SK-MEL-5 (cell line): Measurements from ENCODE around the gene ADAMTS17. TPM values are rescaled to one million over a fixed set of nuclear protein-coding genes. Genes with fewer than 3 reads are reported as not detected.
A peak's percentile ranks its signal among the peaks of the same experiment; 100 is the strongest.
"Not testable (repeated sequence)": the region's sequence is repeated elsewhere in the genome, so short reads cannot be mapped to it uniquely, and the experiment has no call there.

ENCODE experiments used
- DNase-seq: peaks from one replicate; pipeline ENCODE4 v3.0.0-alpha.2; 2016; ENCODE audit warnings: low read depth, low spot score
- in situ Hi-C: cut with HindIII; loops from 2 replicates; pipeline ENCODE4 v1.10.0; 2016; ENCODE audit warnings: low sequenced_read_pairs, high pct_unique_total_duplicates, low pct_unique_long_range_greater_than_20kb
- total RNA-seq: library from RNA; depleted of rRNA; stranded (reverse); fragments of >200 nt; shearing (Covaris generic); gene quantifications from 2 replicates; pipeline ENCODE4 v1.2.3, GENCODE V29; 2014

The ADAMTS17 gene
- total RNA-seq, 1 experiment from 2014 or later = 1.8 TPM

GRCh38 chr15:100083572-100083971, 258.2 kb downstream of the ADAMTS17 start:
- no peak for DNase-seq
- in situ Hi-C loops = no loop called here

GRCh38 chr15:100082761-100083402, 258.9 kb downstream of the ADAMTS17 start:
- DNase-seq = no peak
- in situ Hi-C loops = no loop called here

DNA sequence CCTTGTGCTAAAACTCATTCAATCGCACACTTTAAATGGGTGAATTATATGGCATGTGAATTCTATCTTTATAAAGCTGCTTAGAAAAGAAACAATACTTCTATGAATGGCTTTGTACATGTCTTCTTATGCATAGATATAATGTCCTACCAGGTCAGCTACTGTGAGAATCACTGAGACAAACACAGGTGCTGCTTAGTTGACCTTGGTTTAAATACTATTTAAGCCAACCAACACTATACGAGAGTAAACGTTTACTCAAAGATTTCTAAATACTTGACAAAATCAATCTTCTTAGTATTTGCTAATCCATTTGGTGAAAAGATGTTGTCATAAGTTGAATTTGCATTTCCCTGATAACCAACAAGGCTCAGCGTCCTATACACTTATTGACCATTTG, 260.3 kb downstream of the ADAMTS17 start:
- in situ Hi-C loops = no loop called here
- DNase-seq = no peak

DNA sequence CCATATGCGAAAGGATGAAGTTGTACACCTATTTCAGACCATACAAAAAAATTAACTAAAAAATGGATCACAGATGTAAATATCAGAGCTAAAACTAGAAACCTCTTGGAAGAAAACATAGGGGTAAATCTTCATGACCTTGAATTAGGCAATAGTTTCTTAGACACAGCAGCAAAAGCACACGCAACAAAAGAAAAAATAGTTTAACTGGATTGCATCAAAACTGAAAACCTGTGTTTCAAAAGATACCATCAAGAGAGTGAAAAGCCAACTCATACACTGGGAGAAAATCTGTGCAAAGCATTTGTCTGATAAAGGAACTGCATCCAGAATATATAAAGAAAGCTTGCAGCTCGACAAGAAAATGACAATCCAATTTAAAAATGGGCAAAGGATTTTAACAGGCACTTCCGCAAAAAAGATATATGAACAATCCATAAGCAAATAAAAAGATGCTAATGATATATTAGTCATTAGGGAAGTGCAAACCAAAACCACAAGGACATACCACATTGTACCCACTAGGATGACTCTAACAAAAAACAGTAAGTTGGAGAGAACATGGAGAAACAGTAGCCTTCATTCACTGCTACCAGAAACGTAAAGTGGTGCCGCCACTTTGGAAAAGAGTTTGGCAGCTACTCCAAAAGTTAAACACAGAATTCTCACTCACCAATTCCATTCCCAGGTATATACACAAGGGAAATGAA, 263.1 kb downstream of the ADAMTS17 start:
- in situ Hi-C loops = no loop called here
- DNase-seq = no peak

- in situ Hi-C loops = no loop called here
- DNase-seq = peak; percentile 10
Measured at GRCh38 chr15:100075229-100075628, 266.5 kb downstream of the ADAMTS17 start.

DNA sequence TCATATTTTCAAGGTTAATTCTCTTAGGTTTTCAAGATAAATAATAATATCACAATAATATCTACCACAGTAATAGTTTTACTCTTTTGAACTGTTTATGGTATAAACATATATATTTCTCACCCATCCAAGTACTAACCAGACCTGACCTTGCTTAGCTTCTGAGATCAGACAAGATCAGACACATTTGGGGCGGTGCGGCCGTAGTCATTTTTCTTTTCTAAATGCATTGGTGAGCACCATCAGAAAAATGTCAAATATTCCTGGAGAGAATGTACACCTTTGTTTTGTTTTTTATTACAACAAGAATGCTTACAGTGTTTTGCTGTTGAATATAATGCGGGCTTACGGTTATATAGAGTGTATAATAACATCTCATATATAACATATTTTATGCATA, 267.8 kb downstream of the ADAMTS17 start:
- no peak for DNase-seq
- in situ Hi-C loops = no loop called here

- in situ Hi-C loops, DNase-seq: not testable (repeated sequence)
Measured at GRCh38 chr15:100066521-100067280, 275.1 kb downstream of the ADAMTS17 start.

DNA sequence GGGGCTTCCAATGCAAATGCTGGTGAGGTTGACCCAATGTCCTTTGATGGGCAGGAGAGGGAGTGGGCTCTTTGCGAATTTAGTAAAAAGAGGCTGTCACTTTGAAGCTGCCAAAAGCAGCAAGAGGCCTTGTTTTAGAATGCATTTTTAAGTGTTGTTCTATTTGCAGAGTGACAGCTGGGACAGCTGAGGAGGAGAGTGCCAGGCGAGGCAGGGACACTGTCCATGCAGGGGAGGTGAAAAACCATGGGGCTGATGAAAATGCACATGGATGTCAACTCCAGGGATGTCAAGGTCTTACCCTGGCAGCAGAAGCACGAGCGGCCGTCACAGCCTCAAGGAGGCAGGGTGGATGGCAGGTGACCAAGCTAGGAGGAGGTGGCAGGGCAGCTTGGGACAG, 279.8 kb downstream of the ADAMTS17 start:
- no peak for DNase-seq
- in situ Hi-C loops = no loop called here

GRCh38 chr15:100060276-100060926, 281.4 kb downstream of the ADAMTS17 start:
- in situ Hi-C loops = no loop called here
- DNase-seq = no peak

DNA sequence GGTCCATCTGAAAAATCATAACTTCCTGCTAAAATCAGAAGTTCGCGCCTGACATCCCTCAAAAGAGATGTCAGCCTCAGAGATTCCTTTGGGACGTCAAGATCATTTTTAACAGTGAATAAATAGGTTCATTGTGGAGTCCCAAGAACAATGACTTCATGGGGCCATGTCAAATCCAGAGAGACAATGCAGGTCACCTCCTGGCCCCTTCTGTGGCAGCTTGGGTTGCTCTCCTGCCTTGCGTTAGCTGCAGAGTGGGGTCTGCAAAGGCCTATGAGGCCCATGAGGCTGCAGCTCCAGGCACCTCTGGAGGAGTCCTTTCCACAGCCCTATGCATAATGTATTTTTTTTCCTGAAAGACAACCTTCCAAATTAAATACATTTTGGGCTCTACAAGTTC, 282.3 kb downstream of the ADAMTS17 start:
- no peak for DNase-seq
- in situ Hi-C loops = no loop called here

GRCh38 chr15:100059094-100059493, 282.7 kb downstream of the ADAMTS17 start:
- in situ Hi-C loops = no loop called here
- no peak for DNase-seq

DNA sequence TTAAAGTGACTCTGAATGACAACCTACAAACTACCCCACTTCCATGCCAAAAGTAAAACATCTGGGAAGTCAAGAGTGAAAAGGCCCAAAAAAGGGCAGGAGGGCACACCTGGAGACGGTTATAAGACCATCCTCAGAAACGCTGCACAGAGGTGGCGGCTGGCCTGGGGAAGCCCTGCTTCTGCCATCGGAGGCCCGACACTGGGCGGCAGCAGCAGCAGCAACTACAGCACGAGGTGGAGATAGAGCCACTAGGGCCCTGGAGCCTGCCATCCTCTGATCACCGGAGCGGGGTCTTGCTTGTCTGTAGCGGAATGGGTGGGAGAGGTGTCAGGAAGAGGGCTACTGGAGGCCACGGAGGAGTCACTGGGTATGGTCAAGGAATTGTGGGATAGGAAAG, 283.3 kb downstream of the ADAMTS17 start:
- in situ Hi-C loops = no loop called here
- no peak for DNase-seq

- no peak for DNase-seq
- in situ Hi-C loops = no loop called here
Measured at GRCh38 chr15:100057281-100057680, 284.5 kb downstream of the ADAMTS17 start.

GRCh38 chr15:100056411-100057072, 285.2 kb downstream of the ADAMTS17 start:
- DNase-seq = no peak
- in situ Hi-C loops = no loop called here

GRCh38 chr15:100055821-100056220, 286.0 kb downstream of the ADAMTS17 start:
- in situ Hi-C loops = no loop called here
- DNase-seq = no peak

DNA sequence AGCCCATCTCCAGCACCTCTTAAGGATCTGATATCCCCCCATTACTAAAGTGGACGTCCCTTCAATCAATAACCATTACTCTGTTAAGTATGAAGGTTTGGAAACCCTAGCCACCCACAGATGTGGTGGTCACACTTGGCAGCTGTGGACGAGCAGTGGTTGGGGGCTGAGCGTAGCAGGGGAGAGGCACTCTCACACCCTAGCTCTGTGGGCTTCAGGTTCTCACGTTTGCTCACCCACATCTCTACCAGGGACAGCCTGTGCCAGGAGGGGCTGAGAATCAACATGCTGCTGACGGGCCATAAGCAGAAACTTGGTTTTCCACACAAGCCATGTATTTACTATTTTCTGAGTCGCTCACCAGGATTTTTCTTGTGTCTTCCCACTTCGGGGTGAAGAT, 287.2 kb downstream of the ADAMTS17 start:
- in situ Hi-C loops = no loop called here
- no peak for DNase-seq

- in situ Hi-C loops = no loop called here
Measured at GRCh38 chr15:100053474-100054121, 288.2 kb downstream of the ADAMTS17 start.

More at GRCh38 chr15:100053474-100054121, 288.2 kb downstream of the ADAMTS17 start:
- no peak for DNase-seq
